MM.1S (cell line): Measurements from ENCODE around the gene SYT9.
A peak's percentile ranks its signal among the peaks of the same experiment; 100 is the strongest.

ENCODE experiments used
- DNase-seq: peaks from one replicate; pipeline ENCODE4 v3.0.0-alpha.2; 2015
- H2AFZ ChIP-seq: fragments of 300-600 bp; sonication (generic); 2 replicates; pipeline ENCODE4 v1.6.0; 2016; ENCODE audit warnings: antibody characterized with exemption, low read length
- H3F3A ChIP-seq: fragments of 300-600 bp; sonication (generic); 2 replicates; pipeline ENCODE4 v1.6.1; 2016; ENCODE audit warnings: mild to moderate bottlenecking, antibody characterized with exemption, low read length, moderate library complexity, mixed read lengths; ENCODE audit not compliant: insufficient read depth
- H3K27ac ChIP-seq: fragments of 300-600 bp; sonication (generic); 2 replicates; pipeline ENCODE4 v1.5.1; 2016; ENCODE audit warnings: mild to moderate bottlenecking, low read length
- H3K27me3 ChIP-seq: fragments of 300-600 bp; sonication (generic); replicated peaks from 2 replicates; pipeline ENCODE4 v1.6.0; 2016; ENCODE audit warnings: low read length; ENCODE audit not compliant: insufficient read depth
- H3K36me3 ChIP-seq: fragments of 300-600 bp; sonication (generic); replicated peaks from 2 replicates; pipeline ENCODE4 v1.6.1; 2016; ENCODE audit warnings: mild to moderate bottlenecking, low read length, mixed read lengths; ENCODE audit not compliant: insufficient read depth
- H3K4me1 ChIP-seq: fragments of 300-600 bp; sonication (generic); 2 replicates; pipeline ENCODE4 v1.6.1; 2016; ENCODE audit warnings: low read length, mixed read lengths
- H3K4me2 ChIP-seq: fragments of 300-600 bp; sonication (generic); 2 replicates; pipeline ENCODE4 v1.6.0; 2016; ENCODE audit warnings: low read depth, low read length
- H3K4me3 ChIP-seq: fragments of 300-600 bp; sonication (generic); 2 replicates; pipeline ENCODE4 v1.5.1; 2016; ENCODE audit warnings: low read length, mixed read lengths
- H3K79me2 ChIP-seq: fragments of 300-600 bp; sonication (generic); 2 replicates; pipeline ENCODE4 v1.6.1; 2016; ENCODE audit warnings: mixed run types, low read length, mixed read lengths
- H3K9ac ChIP-seq: fragments of 300-600 bp; sonication (generic); 2 replicates; pipeline ENCODE4 v1.6.1; 2016; ENCODE audit warnings: low read length, mixed read lengths
- H3K9me2 ChIP-seq: fragments of 300-600 bp; sonication (generic); replicated peaks from 2 replicates; pipeline ENCODE4 v1.6.1; 2016; ENCODE audit warnings: mild to moderate bottlenecking, low read length, mixed read lengths; ENCODE audit not compliant: insufficient read depth
- H3K9me3 ChIP-seq: fragments of 300-600 bp; sonication (generic); replicated peaks from 2 replicates; pipeline ENCODE4 v1.6.1; 2016; ENCODE audit warnings: mild to moderate bottlenecking, low read length, mixed read lengths; ENCODE audit not compliant: insufficient read depth
- H4K20me1 ChIP-seq: fragments of 300-600 bp; sonication (generic); 2 replicates; pipeline ENCODE4 v1.6.1; 2016; ENCODE audit warnings: mild to moderate bottlenecking, low read length, moderate library complexity, mixed read lengths; ENCODE audit not compliant: insufficient read depth
- EZH2 ChIP-seq: fragments of 300-600 bp; sonication (generic); optimal IDR thresholded peaks from 2 replicates; pipeline ENCODE3; 2017; ENCODE audit warnings: low read depth, mild to moderate bottlenecking, antibody characterized with exemption, low read length, mixed read lengths
- EZH2phosphoT487 ChIP-seq: fragments of 300-600 bp; sonication (generic); IDR thresholded peaks from 2 replicates; pipeline ENCODE4 v1.6.1; 2018; ENCODE audit warnings: antibody characterized with exemption, low read length
- TF ChIP-seq, protein P1 (sequence below): fragments of 300-600 bp; sonication (generic); IDR thresholded peaks from 2 replicates; pipeline ENCODE4 v1.5.1; 2016; ENCODE audit warnings: antibody characterized with exemption, low read length, mixed read lengths

The SYT9 gene

GRCh38 chr11:7501894-7502293 is 250.2 kb downstream of the SYT9 start:
- no peaks in the 10 kb centered on the region for H4K20me1 ChIP-seq
- DNase-seq = no peak

GRCh38 chr11:7506243-7506642 is 254.5 kb downstream of the SYT9 start:
- TF ChIP-seq, protein P1, sequence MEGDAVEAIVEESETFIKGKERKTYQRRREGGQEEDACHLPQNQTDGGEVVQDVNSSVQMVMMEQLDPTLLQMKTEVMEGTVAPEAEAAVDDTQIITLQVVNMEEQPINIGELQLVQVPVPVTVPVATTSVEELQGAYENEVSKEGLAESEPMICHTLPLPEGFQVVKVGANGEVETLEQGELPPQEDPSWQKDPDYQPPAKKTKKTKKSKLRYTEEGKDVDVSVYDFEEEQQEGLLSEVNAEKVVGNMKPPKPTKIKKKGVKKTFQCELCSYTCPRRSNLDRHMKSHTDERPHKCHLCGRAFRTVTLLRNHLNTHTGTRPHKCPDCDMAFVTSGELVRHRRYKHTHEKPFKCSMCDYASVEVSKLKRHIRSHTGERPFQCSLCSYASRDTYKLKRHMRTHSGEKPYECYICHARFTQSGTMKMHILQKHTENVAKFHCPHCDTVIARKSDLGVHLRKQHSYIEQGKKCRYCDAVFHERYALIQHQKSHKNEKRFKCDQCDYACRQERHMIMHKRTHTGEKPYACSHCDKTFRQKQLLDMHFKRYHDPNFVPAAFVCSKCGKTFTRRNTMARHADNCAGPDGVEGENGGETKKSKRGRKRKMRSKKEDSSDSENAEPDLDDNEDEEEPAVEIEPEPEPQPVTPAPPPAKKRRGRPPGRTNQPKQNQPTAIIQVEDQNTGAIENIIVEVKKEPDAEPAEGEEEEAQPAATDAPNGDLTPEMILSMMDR = no peak
- TF ChIP-seq EZH2 (no peak), EZH2phosphoT487 (no peak)
- no peak overlapping the region for H3K9ac ChIP-seq
- no peaks in the 10 kb centered on the region for H3K36me3 ChIP-seq
- H3K27me3 ChIP-seq = no peaks in the 10 kb centered on the region
- DNase-seq = no peak
- H3F3A ChIP-seq = peaks cover 2% of the 10 kb centered on the region; the same call in 1 of the 2 replicates
- no peak overlapping the region for H3K27ac ChIP-seq
- H3K79me2 ChIP-seq = no peaks in the 10 kb centered on the region
- H3K4me2 ChIP-seq = no peak overlapping the region
- no peak overlapping the region for H3K4me3 ChIP-seq
- no peak overlapping the region for H2AFZ ChIP-seq
- H3K9me3 ChIP-seq = no peaks in the 10 kb centered on the region
- H3K9me2 ChIP-seq = no peaks in the 10 kb centered on the region
- peaks cover 17% of the 10 kb centered on the region for H3K4me1 ChIP-seq
- no peaks in the 10 kb centered on the region for H4K20me1 ChIP-seq

More at GRCh38 chr11:7501894-7502293, 250.2 kb downstream of the SYT9 start:
- Histone ChIP-seq H3K79me2 (no peaks in the 10 kb centered on the region), H3K27me3 (no peaks in the 10 kb centered on the region), H3K9ac (no peak overlapping the region), H3K4me3 (no peak overlapping the region), H3F3A (no peaks in the 10 kb centered on the region), H3K9me2 (no peaks in the 10 kb centered on the region), H3K4me2 (peak overlapping the region; percentile 30; the same call in 1 of the 2 replicates), H3K9me3 (no peaks in the 10 kb centered on the region), H2AFZ (no peak overlapping the region), H3K36me3 (no peaks in the 10 kb centered on the region), H3K27ac (no peak overlapping the region), H3K4me1 (peaks cover 12% of the 10 kb centered on the region)
- TF ChIP-seq, protein P1 = no peak
- TF ChIP-seq EZH2 (no peak), EZH2phosphoT487 (no peak)

GRCh38 chr11:7508087-7508486 is 256.4 kb downstream of the SYT9 start:
- TF ChIP-seq EZH2phosphoT487 = no peak
- TF ChIP-seq, protein P1 = no peak
- TF ChIP-seq EZH2 = no peak
- H3K4me1 ChIP-seq = peaks cover 20% of the 10 kb centered on the region
- H4K20me1 ChIP-seq = no peaks in the 10 kb centered on the region
- no peaks in the 10 kb centered on the region for H3K9me3 ChIP-seq
- no peak overlapping the region for H3K4me3 ChIP-seq
- DNase-seq = no peak
- no peak overlapping the region for H2AFZ ChIP-seq
- peaks cover 21% of the 10 kb centered on the region for H3F3A ChIP-seq
- H3K79me2 ChIP-seq = no peaks in the 10 kb centered on the region
- no peak overlapping the region for H3K9ac ChIP-seq
- H3K9me2 ChIP-seq = no peaks in the 10 kb centered on the region
- no peak overlapping the region for H3K27ac ChIP-seq
- H3K27me3 ChIP-seq = no peaks in the 10 kb centered on the region
- H3K4me2 ChIP-seq = no peak overlapping the region
- no peaks in the 10 kb centered on the region for H3K36me3 ChIP-seq
